Measurements from ENCODE around the gene PDSS1. TPM values are rescaled to one million over a fixed set of nuclear protein-coding genes. Genes with fewer than 3 reads are reported as not detected.

PDSS1 gene
- total RNA-seq, 2 experiments from 2014 or later, result 3.8 to 4.5 TPM

DNA sequence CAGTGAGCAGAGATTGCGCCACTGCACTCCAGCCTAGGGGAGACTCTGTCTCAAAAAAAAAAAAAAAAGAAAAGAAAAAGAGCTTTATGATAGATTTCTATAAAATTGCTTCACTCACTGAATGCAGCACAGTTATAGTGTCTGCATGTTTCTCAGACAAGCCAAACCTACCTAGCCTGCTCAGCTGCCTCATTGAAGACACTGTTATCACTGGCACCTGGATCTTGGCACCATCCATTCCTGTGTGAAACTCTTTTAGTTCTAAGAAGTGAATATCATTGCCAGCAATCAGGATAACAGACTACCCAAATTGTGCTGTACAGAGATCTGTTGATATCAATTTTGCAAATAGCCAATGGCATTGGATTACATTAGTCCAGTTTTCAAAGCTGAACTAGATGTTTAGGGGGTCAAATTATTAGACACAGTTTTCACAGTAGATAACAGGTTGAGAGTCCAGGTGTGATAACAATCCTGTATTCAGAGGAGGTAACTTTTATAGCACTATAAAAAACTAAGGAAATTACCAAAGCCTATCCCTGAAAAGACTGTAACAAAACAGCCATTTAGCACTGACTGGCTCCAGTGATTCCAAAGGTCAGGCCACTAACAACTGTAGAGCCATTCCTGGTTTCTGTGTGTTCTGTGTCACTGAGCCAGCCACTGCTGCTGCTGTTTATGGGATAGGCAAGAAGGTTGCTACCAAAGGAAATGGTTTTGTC is 17.1 kb downstream of the PDSS1 start:
- no peak overlapping the region for H3K27ac Mint-ChIP-seq
- Histone ChIP-seq H3K4me1 (ENCODE audit: insufficient read depth, low read length) (no peaks in the 10 kb centered on the region), H3K27ac (ENCODE audit: low read depth in 1 of 2, low read length in 2 of 2) (no peak overlapping the region), H3K9me3 (ENCODE audit: control insufficient read depth in 1 of 2, insufficient read depth in 1 of 2, low read length in 2 of 2) (no peaks in the 10 kb centered on the region), H3K36me3 (ENCODE audit: insufficient read depth, low read length) (peaks cover 14% of the 10 kb centered on the region), H3K27me3 (ENCODE audit: control insufficient read depth in 1 of 2, insufficient read depth in 2 of 2, low read length in 2 of 2) (no peaks in the 10 kb centered on the region), H3K4me3 (ENCODE audit: low read length) (no peak overlapping the region)
- ChIA-PET POLR2A (no interaction called here), CTCF (interaction anchor here (1.4 kb wide), 1 partner anchor 12 kb away, joined by 5 read pairs; no protein-coding TSS in a partner anchor)
- H3K4me3 Mint-ChIP-seq, result no peak overlapping the region
- ATAC-seq (ENCODE audit: poor library complexity) (no peak), DNase-seq (no peak)
- H3K36me3 Mint-ChIP-seq (ENCODE audit: low read depth), result peaks cover 43% of the 10 kb centered on the region
- H3K27me3 Mint-ChIP-seq, result no peaks in the 10 kb centered on the region
- intact Hi-C loops (cut with DNase I, micrococcal nuclease), result no loop called here
- no peaks in the 10 kb centered on the region for H3K4me1 Mint-ChIP-seq (ENCODE audit: low read depth)
- no peaks in the 10 kb centered on the region for H3K9me3 Mint-ChIP-seq
- TF ChIP-seq, protein P1, sequence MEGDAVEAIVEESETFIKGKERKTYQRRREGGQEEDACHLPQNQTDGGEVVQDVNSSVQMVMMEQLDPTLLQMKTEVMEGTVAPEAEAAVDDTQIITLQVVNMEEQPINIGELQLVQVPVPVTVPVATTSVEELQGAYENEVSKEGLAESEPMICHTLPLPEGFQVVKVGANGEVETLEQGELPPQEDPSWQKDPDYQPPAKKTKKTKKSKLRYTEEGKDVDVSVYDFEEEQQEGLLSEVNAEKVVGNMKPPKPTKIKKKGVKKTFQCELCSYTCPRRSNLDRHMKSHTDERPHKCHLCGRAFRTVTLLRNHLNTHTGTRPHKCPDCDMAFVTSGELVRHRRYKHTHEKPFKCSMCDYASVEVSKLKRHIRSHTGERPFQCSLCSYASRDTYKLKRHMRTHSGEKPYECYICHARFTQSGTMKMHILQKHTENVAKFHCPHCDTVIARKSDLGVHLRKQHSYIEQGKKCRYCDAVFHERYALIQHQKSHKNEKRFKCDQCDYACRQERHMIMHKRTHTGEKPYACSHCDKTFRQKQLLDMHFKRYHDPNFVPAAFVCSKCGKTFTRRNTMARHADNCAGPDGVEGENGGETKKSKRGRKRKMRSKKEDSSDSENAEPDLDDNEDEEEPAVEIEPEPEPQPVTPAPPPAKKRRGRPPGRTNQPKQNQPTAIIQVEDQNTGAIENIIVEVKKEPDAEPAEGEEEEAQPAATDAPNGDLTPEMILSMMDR (IDR thresholded peaks at IDR 0.05), result no peak

DNA sequence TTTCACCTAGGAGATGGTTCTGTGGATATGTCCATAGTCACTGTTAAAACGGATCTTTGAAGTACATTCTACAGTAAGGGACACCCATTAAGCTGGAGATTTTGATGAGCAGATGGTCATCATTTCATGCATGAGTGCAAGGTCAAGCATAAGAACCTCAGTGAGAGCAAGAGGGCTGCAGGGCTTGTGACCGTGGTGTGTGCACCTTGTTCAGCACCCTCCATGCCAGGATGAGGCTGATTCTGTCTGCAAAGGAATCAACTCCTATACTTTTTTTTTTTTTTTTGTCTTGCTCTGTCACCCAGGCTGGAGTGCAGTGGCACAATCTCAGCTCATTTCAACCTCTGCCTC is 17.6 kb downstream of the PDSS1 start:
- Histone ChIP-seq H3K36me3 (ENCODE audit: insufficient read depth, low read length) (peaks cover 14% of the 10 kb centered on the region), H3K4me3 (ENCODE audit: low read length) (no peak overlapping the region), H3K9me3 (ENCODE audit: control insufficient read depth in 1 of 2, insufficient read depth in 1 of 2, low read length in 2 of 2) (no peaks in the 10 kb centered on the region), H3K4me1 (ENCODE audit: insufficient read depth, low read length) (no peaks in the 10 kb centered on the region), H3K27ac (ENCODE audit: low read depth in 1 of 2, low read length in 2 of 2) (no peak overlapping the region), H3K27me3 (ENCODE audit: control insufficient read depth in 1 of 2, insufficient read depth in 2 of 2, low read length in 2 of 2) (no peaks in the 10 kb centered on the region)
- Mint-ChIP-seq H3K36me3 (ENCODE audit: low read depth) (peaks cover 46% of the 10 kb centered on the region), H3K9me3 (no peaks in the 10 kb centered on the region), H3K4me1 (ENCODE audit: low read depth) (no peaks in the 10 kb centered on the region), H3K27me3 (no peaks in the 10 kb centered on the region), H3K27ac (no peak overlapping the region), H3K4me3 (no peak overlapping the region)
- ATAC-seq (ENCODE audit: poor library complexity), result no peak
- ChIA-PET POLR2A (no interaction called here), CTCF (no interaction called here)
- no peak for DNase-seq
- intact Hi-C loops (cut with DNase I, micrococcal nuclease), result no loop called here
- TF ChIP-seq, protein P1 (IDR thresholded peaks at IDR 0.05), result no peak

DNA sequence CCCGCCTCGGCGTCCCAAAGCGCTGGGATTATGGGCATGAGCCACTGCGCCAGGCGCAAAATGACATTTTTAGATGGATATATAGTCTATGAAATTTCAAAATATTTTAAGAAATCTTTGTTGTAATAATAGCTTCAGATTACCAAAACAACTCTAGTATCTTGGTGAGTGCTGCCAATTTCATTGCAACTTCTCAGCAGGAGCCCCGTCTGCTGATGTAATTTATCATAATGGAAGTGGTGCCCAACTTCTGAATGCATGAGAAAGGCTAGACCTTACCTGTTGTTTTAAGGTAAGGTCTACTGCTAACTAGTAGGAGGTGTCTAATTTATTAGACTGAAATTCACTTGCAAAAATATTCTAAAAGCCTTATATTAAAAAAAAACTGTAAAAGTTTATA is 20.0 kb downstream of the PDSS1 start:
- ChIA-PET POLR2A (no interaction called here), CTCF (interaction anchor here (1.1 kb wide), 1 partner anchor 9 kb away, joined by 3 read pairs; no protein-coding TSS in a partner anchor)
- peaks cover 11% of the 10 kb centered on the region for H3K4me1 ChIP-seq (ENCODE audit: insufficient read depth, low read length)
- H3K27me3 Mint-ChIP-seq, result no peaks in the 10 kb centered on the region
- TF ChIP-seq, protein P1 (IDR thresholded peaks at IDR 0.05), result no peak
- ATAC-seq (ENCODE audit: poor library complexity) (no peak), DNase-seq (no peak)
- peaks cover 6% of the 10 kb centered on the region for H3K4me1 Mint-ChIP-seq (ENCODE audit: low read depth)
- intact Hi-C loops (cut with DNase I, micrococcal nuclease), result no loop called here
- H3K27me3 ChIP-seq (ENCODE audit: control insufficient read depth in 1 of 2, insufficient read depth in 2 of 2, low read length in 2 of 2), result no peaks in the 10 kb centered on the region
- H3K36me3 Mint-ChIP-seq (ENCODE audit: low read depth), result peaks cover 52% of the 10 kb centered on the region
- no peak overlapping the region for H3K27ac Mint-ChIP-seq
- no peak overlapping the region for H3K4me3 ChIP-seq (ENCODE audit: low read length)
- peaks cover 14% of the 10 kb centered on the region for H3K36me3 ChIP-seq (ENCODE audit: insufficient read depth, low read length)
- no peak overlapping the region for H3K27ac ChIP-seq (ENCODE audit: low read depth in 1 of 2, low read length in 2 of 2)
- H3K9me3 Mint-ChIP-seq, result no peaks in the 10 kb centered on the region
- H3K9me3 ChIP-seq (ENCODE audit: control insufficient read depth in 1 of 2, insufficient read depth in 1 of 2, low read length in 2 of 2), result no peaks in the 10 kb centered on the region
- H3K4me3 Mint-ChIP-seq, result no peak overlapping the region
